ENCODE results near the gene FAM83F.

The FAM83F gene

GRCh38 chr22:40035351-40035750 is 40.6 kb downstream of the FAM83F start:
- no peak for DNase-seq
- no peak for TF ChIP-seq GATA1 (IDR thresholded peaks at IDR 0.05; ENCODE audit: low read depth, low read length)
- TF ChIP-seq POLR2A (IDR thresholded peaks at IDR 0.05; ENCODE audit: low read length), result no peak

GRCh38 chr22:40036126-40036525 is 41.4 kb downstream of the FAM83F start:
- DNase-seq, result no peak
- TF ChIP-seq POLR2A (IDR thresholded peaks at IDR 0.05; ENCODE audit: low read length), result no peak

GRCh38 chr22:40036591-40037225 is 42.0 kb downstream of the FAM83F start:
- TF ChIP-seq GATA1 (IDR thresholded peaks at IDR 0.05; ENCODE audit: low read depth, low read length) (no peak), POLR2A (IDR thresholded peaks at IDR 0.05; ENCODE audit: low read length) (no peak)
- peak; percentile 81 to 82 for DNase-seq

- DNase-seq, result no peak
- TF ChIP-seq GATA1 (IDR thresholded peaks at IDR 0.05; ENCODE audit: low read depth, low read length) (no peak), POLR2A (IDR thresholded peaks at IDR 0.05; ENCODE audit: low read length) (no peak)
Measured at GRCh38 chr22:40037320-40037719, 42.6 kb downstream of the FAM83F start.

GRCh38 chr22:40039482-40040115 is 44.8 kb downstream of the FAM83F start:
- TF ChIP-seq GATA1 (IDR thresholded peaks at IDR 0.05; ENCODE audit: low read depth, low read length), result no peak
- DNase-seq, result no peak

- no peak for TF ChIP-seq GATA1 (IDR thresholded peaks at IDR 0.05; ENCODE audit: low read depth, low read length)
- no peak for TF ChIP-seq POLR2A (IDR thresholded peaks at IDR 0.05; ENCODE audit: low read length)
- DNase-seq, result peak; percentile 76 to 80
Measured at GRCh38 chr22:40040927-40041326, 46.2 kb downstream of the FAM83F start.

GRCh38 chr22:40041366-40042137 is 46.8 kb downstream of the FAM83F start:
- no peak for DNase-seq
- no peak for TF ChIP-seq GATA1 (IDR thresholded peaks at IDR 0.05; ENCODE audit: low read depth, low read length)
- no peak for TF ChIP-seq POLR2A (IDR thresholded peaks at IDR 0.05; ENCODE audit: low read length)

GRCh38 chr22:40042312-40042711 is 47.6 kb downstream of the FAM83F start:
- TF ChIP-seq GATA1 (IDR thresholded peaks at IDR 0.05; ENCODE audit: low read depth, low read length) (no peak), POLR2A (IDR thresholded peaks at IDR 0.05; ENCODE audit: low read length) (no peak)
- no peak for DNase-seq

- TF ChIP-seq POLR2A (IDR thresholded peaks at IDR 0.05; ENCODE audit: low read length), result no peak
- TF ChIP-seq GATA1 (IDR thresholded peaks at IDR 0.05; ENCODE audit: low read depth, low read length), result no peak
- no peak for DNase-seq
Measured at GRCh38 chr22:40043081-40043480, 48.3 kb downstream of the FAM83F start.

GRCh38 chr22:40043793-40044101 is 49.0 kb downstream of the FAM83F start:
- no peak for TF ChIP-seq GATA1 (IDR thresholded peaks at IDR 0.05; ENCODE audit: low read depth, low read length)

GRCh38 chr22:40044102-40044869 is 49.5 kb downstream of the FAM83F start:
- DNase-seq, result peak; percentile 99
- TF ChIP-seq POLR2A (IDR thresholded peaks at IDR 0.05; ENCODE audit: low read length) (peak; percentile 92), GATA1 (IDR thresholded peaks at IDR 0.05; ENCODE audit: low read depth, low read length) (no peak)

More at GRCh38 chr22:40043793-40044101, 49.0 kb downstream of the FAM83F start:
- no peak for DNase-seq

- peak; percentile 57 to 70 for DNase-seq
- TF ChIP-seq POLR2A (IDR thresholded peaks at IDR 0.05; ENCODE audit: low read length) (no peak), GATA1 (IDR thresholded peaks at IDR 0.05; ENCODE audit: low read depth, low read length) (no peak)
Measured at GRCh38 chr22:40044870-40045834, 50.4 kb downstream of the FAM83F start.

GRCh38 chr22:40046126-40046525 is 51.4 kb downstream of the FAM83F start:
- TF ChIP-seq GATA1 (IDR thresholded peaks at IDR 0.05; ENCODE audit: low read depth, low read length), result no peak
- no peak for TF ChIP-seq POLR2A (IDR thresholded peaks at IDR 0.05; ENCODE audit: low read length)
- DNase-seq, result no peak
